OCI-LY1 (cell line): ENCODE measurements around the gene MCC.

Experiments
- EZH2 ChIP-seq: fragments of 200-600 bp; sonication (generic), shearing (Covaris generic); IDR thresholded peaks from 2 replicates; pipeline ENCODE4 v1.8.0; 2017; ENCODE audit warnings: borderline replicate concordance, mixed run types, mild to moderate bottlenecking, antibody characterized with exemption, low read length, moderate library complexity, mixed read lengths
- TF ChIP-seq, protein P1 (sequence below): fragments of 200-600 bp; sonication (generic), shearing (Covaris generic); IDR thresholded peaks from 2 replicates; pipeline ENCODE4 v1.5.1; 2017; ENCODE audit warnings: mild to moderate bottlenecking, antibody characterized with exemption, low read length, moderate library complexity, mixed read lengths

DNA sequence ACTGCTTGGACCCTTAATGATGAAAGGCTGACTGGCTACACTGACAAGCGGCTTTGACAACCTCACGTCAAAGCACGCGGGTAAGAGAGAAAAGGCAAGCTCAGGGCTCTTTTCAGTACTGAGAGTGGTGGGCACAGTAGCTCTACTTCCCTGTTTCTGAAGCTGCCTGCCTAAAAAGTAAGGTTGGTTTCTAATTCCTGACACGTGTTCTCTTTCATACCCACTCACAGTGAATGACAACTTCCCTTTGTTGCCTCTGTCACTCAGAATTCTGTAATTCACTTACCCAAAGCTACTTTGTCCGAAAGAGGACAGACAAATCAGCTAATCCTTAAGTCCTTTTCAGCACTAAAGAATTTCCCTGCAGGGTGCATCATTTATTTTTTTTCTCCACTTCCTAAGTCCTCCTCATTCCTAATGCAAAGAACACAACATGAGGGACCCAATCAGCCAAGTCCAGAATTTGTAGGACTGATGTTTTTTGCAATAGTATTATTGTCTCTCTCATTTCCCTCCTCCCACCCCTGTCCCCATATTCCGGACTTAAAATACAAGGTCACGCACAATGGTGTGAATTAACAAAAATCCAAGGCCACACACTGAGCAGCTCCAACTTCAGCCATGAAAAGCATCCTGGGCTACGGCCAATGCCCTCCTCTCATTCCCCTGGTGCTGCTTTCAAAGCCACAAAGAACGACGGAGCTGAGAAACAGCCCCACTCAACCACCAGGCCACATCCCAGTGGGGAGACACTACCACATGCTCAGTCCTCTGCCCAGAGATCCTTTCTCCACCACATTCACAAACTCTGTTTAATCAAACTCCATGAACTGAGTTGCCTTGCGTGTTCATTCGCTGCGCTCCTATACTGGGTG is 274.5 kb downstream of the MCC start:
- TF ChIP-seq, protein P1, sequence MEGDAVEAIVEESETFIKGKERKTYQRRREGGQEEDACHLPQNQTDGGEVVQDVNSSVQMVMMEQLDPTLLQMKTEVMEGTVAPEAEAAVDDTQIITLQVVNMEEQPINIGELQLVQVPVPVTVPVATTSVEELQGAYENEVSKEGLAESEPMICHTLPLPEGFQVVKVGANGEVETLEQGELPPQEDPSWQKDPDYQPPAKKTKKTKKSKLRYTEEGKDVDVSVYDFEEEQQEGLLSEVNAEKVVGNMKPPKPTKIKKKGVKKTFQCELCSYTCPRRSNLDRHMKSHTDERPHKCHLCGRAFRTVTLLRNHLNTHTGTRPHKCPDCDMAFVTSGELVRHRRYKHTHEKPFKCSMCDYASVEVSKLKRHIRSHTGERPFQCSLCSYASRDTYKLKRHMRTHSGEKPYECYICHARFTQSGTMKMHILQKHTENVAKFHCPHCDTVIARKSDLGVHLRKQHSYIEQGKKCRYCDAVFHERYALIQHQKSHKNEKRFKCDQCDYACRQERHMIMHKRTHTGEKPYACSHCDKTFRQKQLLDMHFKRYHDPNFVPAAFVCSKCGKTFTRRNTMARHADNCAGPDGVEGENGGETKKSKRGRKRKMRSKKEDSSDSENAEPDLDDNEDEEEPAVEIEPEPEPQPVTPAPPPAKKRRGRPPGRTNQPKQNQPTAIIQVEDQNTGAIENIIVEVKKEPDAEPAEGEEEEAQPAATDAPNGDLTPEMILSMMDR = no peak
- no peak for TF ChIP-seq EZH2
